ENCODE results near the gene RYR3.
A peak's percentile ranks its signal among the peaks of the same experiment; 100 is the strongest.

The RYR3 gene

GRCh38 chr15:33384307-33384706 lies 73.5 kb downstream of the RYR3 start:
- DNase-seq (ENCODE audit: low spot score), result no peak

DNA sequence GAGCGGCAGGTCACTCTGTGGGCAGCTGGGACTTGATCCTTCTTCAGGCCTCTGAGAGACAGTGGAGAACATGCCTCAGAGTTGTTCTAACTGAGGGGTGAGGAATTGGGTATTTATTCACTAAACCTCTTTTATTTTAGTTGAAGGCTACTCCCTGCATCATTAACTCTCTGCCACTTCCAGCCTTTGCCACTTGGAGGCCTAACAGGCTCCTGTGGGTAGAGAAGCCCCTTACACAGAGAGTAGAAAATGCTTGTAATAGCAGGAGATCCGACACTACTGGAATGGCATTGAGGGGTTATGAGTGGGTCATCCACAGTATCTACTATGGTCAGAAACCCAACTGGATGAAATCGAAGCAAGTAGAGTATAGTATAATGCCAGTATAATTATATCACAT lies 81.7 kb downstream of the RYR3 start:
- no peak for DNase-seq (ENCODE audit: low spot score)

DNA sequence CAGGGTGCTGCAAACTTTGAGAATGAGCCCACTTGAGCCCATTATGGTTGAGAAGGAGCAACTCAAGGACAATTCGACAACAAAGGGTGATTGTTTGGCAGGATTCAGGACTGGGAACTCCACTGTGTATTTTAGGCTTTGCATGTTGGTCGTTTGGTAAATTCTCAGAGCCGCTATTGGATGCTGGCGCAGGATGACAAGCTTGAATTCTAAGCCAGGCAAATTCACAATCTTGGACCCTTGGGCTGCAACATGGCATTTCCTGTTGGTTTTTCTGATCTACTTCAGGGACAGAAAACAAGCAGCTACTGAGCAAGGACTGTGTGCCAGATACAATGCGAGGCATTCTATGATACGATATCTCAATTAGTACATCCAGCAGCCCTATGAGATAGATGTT lies 82.8 kb downstream of the RYR3 start:
- DNase-seq (ENCODE audit: low spot score), result no peak

DNA sequence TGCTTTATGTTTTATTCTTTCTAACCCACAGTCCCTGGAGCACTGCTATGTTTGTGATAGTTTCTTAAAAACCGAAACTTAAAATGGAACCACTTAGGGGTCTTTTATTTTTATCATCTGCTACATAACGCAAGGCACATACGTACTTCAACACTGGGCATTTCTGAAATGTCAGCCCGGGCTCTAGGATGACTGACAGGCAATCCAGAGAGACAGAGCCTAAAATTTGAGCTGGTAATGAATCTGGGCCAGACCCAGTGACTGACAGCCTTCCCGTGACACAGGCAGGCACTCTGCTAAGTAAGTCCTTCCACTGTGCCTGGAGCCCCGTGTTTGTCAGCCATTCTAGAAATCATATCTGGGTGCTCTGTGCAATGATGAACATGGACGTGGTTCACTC lies 84.6 kb downstream of the RYR3 start:
- no peak for DNase-seq (ENCODE audit: low spot score)

- DNase-seq (ENCODE audit: low spot score), result no peak
Observed at GRCh38 chr15:33395846-33396245, 85.1 kb downstream of the RYR3 start.

DNA sequence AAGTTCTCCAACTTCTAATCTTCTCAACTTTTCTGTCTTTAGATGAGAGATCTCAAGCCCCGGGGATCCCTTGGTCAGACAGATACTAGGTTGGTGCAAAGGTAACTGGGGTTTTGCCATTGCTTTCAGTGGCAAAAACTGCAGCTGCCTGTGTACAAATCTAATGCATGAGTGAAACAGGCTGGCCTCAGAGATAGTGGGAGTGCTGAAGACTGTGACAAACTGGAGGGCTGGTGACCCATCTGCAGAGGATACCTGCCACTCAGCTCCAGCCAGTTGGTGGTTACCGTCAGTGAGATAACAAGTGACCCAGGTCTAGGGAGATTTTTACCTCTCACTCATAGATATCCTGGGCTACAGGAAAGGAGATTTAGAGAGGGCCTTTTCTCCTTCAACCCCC lies 85.7 kb downstream of the RYR3 start:
- no peak for DNase-seq (ENCODE audit: low spot score)

GRCh38 chr15:33398555-33398954 lies 87.8 kb downstream of the RYR3 start:
- DNase-seq (ENCODE audit: low spot score), result no peak

DNA sequence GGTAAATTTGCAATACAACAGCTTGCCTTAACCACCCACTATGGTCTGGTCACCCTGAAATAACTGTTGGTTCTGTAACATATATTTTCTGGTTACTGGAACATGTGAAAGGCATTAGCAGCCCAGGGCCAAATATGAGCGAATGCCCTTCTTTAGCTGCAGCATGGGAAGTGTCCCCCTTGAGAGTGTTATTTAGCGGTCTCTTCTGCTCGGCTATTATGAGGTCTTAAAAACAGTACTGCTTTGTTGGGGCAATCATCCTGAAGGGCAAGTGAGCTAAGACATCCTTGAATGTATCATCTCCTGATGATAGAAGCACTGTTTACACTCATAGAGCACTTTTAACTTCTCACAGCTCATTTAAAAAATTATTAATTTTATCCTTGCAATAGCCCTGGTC lies 90.2 kb downstream of the RYR3 start:
- no peak for DNase-seq (ENCODE audit: low spot score)

GRCh38 chr15:33402600-33402999 lies 91.8 kb downstream of the RYR3 start:
- no peak for DNase-seq (ENCODE audit: low spot score)

DNA sequence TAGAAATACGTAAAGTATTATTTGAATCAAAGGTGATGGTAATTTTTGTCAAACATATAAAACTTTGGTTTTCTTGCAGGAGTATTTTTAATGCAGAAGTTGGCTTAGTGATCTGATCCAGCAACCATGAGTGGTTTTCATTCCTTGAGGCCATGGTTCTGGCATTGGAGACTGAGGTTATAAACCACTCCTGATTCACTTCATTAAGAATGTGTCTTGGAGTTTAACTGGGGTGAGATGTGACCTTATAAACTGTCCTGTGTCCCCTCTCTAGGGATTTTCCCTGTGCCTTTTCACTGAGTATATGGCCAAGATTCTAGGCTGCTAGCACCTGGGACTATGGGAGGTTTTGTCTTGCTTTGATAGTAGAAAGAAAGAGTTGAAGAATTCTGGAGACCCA lies 94.3 kb downstream of the RYR3 start:
- DNase-seq (ENCODE audit: low spot score), result no peak

DNA sequence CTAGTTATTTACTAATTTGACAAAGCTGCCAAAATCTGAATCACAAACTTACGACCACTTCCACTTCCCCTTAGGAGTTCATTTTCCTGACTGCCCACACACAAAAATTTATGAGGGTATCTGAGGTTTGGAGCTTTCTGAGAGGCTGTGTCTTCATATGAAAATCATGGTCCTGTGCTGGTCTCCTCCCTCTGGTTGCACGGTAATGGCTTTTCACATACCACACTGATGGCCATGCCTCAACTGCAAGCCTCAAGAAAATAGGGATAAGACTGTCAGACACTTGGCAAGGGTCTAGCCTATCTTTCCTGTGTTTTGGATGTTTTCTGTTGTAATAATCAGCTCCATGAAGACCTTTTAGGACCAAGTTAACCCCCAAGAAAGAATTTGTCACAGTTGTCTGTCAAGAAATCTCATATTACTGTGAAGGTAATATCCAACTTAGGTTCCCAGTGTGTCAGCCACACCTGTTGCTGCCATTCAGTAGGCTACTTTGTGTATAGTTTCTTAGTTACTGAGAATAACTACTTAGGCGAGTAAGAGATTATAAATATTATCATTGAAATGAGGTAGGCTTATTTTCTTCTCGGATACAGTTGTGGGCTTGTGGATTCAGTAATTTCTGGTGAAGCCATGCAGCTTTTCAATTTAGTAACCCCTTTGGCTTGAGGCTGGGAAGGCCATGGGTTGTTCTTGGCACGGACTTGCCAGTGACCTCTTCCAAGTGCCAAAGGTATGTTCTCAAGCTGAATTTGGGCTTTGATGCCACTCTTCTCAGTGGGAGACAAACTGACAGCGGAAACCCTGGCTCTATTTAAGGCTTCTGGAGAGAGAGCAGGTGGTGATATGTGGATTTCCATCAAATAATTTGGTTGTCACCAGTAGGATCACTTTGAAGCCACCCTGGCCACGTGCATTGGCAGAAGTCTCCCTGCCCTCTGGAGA lies 101.1 kb downstream of the RYR3 start:
- no peak for DNase-seq (ENCODE audit: low spot score)

DNA sequence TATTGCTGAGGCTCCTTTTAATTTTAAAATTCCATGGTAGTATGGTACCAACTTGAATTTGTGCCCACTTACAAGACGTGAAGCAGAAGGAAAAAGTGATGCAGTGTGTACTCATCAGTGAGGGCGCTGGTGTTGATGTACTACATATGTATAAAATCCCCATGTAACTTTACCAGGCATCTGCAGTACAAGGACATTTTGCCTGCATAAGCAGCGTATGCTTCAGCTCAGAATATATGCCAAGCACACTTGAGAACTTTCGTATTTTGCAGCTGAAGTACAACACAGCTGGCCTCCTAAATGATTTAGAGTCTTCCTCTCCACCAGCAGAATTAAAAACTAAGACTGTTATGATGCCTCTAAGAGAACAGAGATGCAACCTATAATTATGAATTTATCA lies 108.9 kb downstream of the RYR3 start:
- DNase-seq (ENCODE audit: low spot score), result peak; percentile 23

- no peak for DNase-seq (ENCODE audit: low spot score)
Observed at GRCh38 chr15:33424025-33424424, 113.3 kb downstream of the RYR3 start.

DNA sequence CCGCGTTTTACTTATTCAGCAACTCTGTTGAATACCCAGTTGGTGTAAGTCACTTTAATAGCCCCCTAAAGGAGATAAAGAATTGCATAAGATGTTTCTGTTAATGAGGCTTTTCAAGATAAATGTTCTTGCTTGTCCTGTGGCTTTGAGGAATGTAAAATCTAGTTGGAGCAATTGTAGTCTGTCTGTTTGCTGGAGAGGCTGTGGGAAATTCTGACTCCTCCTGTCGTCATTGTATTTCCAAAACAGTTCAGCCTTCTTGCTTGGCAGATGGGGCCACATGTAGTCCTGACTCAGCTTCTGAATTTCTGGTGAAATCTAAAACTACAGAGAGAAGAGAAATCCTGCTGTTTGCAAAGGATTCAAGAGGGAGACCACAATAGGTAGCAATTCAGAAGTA lies 114.4 kb downstream of the RYR3 start:
- peak; percentile 62 for DNase-seq (ENCODE audit: low spot score)

GRCh38 chr15:33430577-33430976 lies 119.8 kb downstream of the RYR3 start:
- no peak for DNase-seq (ENCODE audit: low spot score)

DNA sequence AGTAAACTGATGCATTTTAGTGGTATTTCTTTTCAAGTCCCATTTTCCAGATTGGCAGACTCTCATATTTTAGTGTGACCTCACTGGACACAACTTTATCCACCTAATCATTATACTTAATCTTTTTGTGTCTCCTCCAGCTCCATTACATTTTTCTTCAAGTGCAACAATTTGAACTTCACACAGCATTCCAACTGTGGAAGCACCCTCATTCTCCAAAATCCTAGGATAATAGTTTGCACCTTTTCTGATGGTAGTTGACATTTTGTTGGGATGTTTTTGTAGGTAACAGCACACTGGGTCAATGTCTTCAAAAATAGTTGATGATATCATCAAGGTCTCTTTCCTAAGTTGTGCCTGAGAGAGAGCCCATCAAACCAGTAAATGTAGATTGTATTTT lies 123.1 kb downstream of the RYR3 start:
- no peak for DNase-seq (ENCODE audit: low spot score)

DNA sequence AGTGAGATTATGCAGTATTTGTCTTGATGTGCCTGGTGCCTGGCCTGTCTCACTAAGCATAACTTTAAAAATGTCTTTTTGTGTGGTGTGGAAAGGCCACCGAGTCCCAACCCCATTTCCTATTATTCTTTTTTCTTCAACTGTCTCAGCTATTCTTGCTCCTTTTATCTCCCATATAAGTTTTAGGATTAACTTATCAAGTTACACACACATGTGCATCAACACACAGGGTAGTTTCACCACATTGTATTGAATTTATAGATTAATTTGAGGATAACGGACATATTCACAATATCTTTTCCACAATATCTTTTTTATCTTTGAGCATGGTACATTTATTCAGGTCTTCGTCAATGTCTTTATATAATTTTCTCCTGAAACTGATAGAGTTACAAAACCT lies 127.6 kb downstream of the RYR3 start:
- DNase-seq (ENCODE audit: low spot score), result no peak

- DNase-seq (ENCODE audit: low spot score), result no peak
Observed at GRCh38 chr15:33440900-33441299, 130.1 kb downstream of the RYR3 start.

- DNase-seq (ENCODE audit: low spot score), result no peak
Observed at GRCh38 chr15:33442449-33442848, 131.7 kb downstream of the RYR3 start.

DNA sequence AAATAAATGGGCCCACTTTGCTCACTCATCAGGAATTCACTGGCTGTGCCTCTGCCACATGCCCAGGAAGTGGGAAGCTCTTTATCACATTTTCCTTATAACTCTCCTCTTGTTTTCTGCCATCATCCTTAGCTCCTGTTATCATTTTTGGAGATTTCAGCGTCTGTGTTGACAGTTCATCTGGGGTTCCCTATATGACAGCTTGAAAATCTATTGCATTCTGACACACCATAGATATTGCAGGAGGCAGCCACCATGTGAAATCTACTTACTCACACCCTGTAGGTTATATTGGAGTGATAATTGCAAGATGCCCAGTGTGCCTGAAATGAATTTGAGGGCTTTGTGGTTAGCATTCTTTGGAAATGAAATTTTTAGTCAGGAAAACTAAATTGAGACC lies 132.9 kb downstream of the RYR3 start:
- DNase-seq (ENCODE audit: low spot score), result no peak

DNA sequence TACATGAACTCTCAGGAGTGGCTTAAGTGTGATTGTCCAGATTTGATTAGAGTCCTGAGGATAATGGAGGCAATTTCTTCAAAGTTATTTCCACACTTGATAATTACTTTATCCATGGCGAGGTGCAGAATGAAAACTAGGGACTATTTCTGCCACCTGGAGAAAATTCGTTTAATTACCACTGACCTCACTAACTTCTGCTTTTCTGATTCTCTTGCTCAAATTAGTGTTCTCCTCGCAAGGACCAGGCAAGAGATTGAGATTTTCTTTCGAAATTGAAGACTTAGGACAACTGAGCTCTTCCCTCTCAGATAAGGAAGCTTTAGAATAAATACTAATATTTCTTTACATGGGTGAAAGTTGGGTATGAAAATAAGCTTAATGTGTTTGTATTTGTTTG lies 135.2 kb downstream of the RYR3 start:
- DNase-seq (ENCODE audit: low spot score), result no peak

- no peak for DNase-seq (ENCODE audit: low spot score)
Observed at GRCh38 chr15:33448151-33448550, 137.4 kb downstream of the RYR3 start.

DNA sequence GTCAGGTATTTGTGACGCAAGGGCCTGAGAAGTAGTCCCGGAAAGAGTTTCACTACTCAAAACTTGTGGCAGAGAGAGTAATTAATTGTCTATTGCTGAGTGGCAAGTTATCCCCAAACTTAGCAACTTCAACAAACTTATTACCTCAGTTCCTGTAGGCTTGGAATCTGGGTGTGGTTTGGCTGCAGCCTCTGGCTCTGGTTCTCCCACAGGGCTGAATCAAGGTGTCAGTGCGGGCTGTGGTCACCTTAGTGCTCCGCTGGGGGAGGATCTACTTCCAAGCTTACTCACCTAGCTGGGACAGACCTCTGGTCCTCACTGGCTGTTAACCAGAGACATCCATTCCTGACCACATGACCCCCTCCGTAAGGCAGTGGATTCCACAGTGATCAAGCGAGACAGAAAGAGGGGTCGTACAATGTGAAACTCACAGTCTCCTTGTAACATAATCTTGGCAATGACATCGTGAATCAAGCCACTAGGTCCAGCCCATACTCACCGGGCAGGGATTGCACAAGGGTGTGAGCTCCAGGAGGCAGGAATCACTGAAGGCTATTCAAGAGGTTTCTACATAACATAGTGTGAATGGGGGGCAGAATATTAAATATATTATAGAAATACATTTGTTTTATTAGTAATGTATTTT lies 138.3 kb downstream of the RYR3 start:
- DNase-seq (ENCODE audit: low spot score), result no peak

- no peak for DNase-seq (ENCODE audit: low spot score)
Observed at GRCh38 chr15:33449810-33450209, 139.0 kb downstream of the RYR3 start.
